Esophagus muscularis mucosa (tissue), 3 donors: ENCODE data around the gene GSE1.

Experiments
- CTCF ChIP-seq, 3 experiments: fragments of 200-600 bp in 2 of 3; fragments of 450-650 bp in 1 of 3; sonication (generic) in 2 of 3; IDR thresholded peaks; one replicate each; pipeline ENCODE4 v1.5.1; 2017 to 2019; ENCODE audit warnings: antibody characterized with exemption in 3 of 3, mild to moderate bottlenecking in 2 of 3, moderate library complexity in 1 of 3
- POLR2AphosphoS5 ChIP-seq, 2 donors: sonication (generic); formaldehyde crosslinking; IDR thresholded peaks; one replicate each; pipeline ENCODE4 v1.6.1; 2017; ENCODE audit warnings: antibody characterized with exemption in 2 of 2

GRCh38 chr16:85571563-85571812 is 41.6 kb upstream of the GSE1 start:
- TF ChIP-seq CTCF (IDR thresholded peaks at IDR 0.05), result no peak
- TF ChIP-seq POLR2AphosphoS5 (IDR thresholded peaks at IDR 0.05), result no peak
